Fibroblast of skin of right quadriceps (primary cell): Measurements from ENCODE around the gene DMRT2.

ENCODE experiments used
- DNase-seq: peaks from one replicate; pipeline ENCODE4 v3.0.0-alpha.2; 2013

The DMRT2 gene

DNA sequence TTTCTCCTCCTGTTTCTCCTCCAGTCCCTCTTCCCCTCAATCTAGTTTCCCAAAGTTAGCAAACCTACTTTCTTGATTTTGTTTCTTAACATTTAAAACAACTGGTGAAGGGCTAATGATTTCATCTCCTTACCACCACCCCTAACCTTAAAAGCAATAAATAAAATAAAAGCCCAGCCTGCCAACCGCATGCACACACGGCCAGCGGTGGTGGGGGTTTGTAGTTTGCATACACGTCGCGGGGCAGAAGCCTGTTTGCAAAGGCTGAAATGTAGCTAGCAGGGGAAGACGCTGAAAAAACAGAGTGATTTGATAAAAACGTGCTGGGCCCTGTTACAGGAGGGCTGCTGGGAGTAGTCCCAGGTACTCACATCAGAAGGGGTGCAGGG lies 1.9 kb upstream of the DMRT2 start:
- no peak for DNase-seq

DNA sequence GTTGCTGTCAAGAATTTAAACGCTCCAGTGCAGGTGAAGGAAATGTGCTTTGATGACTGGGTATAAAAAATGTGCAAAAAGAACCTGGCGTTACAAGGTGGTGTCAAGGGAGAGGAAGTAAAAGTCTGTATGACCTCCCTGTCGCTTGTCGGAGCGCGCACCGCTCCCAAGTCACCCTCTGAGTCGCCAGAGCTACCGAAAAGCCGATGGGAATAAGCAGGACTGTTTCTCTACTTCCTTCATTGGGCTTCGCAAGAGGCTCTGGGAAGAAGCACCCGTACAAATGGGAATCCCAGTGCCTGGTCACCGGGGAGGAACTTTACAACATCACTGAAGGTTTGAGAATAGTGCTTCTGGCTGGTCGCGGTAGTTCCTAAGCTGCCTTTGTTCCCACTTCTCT lies 1.3 kb upstream of the DMRT2 start:
- no peak for DNase-seq

DNA sequence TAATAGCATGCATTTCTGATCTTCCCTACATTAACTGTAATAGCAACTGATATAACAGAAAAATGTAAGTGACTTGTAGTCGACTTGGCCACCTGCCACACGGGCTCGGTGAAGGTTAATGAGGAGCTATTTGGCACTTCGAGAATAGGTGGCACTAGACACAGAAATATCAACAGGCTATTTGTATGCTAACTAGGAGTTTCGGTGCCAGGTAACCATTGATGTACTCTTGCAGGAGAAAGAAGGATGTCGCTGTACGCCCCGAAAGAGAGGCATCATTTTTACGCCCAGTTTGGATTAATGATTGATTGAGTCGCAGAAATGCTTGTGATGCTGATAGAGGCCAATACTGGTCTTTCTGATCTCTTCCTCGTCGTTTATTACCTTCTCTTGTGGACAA lies 516 bp upstream of the DMRT2 start:
- no peak for DNase-seq

DNA sequence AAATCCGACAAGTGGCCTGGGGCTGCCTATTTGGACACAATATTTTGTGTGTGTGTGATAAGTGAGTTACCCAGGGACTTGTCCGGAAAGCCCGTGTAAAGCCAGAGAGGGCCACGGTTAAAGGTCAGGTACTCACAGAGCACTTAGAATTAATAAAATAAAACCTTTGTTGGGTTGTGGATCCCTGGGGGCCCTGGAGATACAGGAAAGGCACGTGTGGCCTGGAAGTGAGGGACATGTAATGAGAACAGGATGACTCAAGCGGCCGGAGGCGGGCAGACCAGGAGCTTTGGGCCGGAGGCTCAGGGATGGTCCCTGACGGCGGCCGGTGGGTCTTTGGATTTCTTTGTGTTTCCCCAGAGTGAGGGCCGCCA lies 1.0 kb downstream of the DMRT2 start:
- DNase-seq, result no peak

DNA sequence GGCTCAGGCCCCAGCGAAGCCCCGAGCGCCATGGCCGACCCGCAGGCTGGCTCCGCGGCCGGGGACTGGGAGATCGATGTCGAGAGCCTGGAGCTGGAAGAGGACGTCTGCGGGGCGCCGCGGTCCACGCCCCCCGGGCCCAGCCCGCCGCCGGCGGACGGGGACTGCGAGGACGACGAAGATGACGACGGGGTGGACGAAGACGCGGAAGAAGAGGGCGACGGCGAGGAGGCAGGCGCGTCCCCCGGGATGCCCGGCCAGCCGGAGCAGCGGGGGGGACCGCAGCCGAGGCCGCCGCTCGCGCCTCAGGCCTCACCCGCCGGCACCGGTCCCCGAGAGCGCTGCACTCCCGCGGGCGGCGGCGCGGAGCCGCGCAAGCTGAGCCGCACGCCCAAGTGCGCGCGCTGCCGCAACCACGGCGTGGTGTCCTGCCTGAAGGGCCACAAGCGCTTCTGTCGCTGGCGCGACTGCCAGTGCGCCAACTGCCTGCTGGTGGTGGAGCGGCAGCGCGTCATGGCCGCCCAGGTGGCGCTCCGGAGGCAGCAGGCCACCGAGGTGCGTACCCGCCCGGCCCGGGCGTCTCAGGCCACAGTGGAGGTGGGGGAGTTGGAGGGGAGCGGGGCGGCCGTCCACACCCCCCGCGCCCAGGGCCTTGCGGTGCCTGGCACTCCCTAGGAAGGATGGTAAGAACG lies 1.6 kb downstream of the DMRT2 start:
- DNase-seq, result peak; percentile 20

DNA sequence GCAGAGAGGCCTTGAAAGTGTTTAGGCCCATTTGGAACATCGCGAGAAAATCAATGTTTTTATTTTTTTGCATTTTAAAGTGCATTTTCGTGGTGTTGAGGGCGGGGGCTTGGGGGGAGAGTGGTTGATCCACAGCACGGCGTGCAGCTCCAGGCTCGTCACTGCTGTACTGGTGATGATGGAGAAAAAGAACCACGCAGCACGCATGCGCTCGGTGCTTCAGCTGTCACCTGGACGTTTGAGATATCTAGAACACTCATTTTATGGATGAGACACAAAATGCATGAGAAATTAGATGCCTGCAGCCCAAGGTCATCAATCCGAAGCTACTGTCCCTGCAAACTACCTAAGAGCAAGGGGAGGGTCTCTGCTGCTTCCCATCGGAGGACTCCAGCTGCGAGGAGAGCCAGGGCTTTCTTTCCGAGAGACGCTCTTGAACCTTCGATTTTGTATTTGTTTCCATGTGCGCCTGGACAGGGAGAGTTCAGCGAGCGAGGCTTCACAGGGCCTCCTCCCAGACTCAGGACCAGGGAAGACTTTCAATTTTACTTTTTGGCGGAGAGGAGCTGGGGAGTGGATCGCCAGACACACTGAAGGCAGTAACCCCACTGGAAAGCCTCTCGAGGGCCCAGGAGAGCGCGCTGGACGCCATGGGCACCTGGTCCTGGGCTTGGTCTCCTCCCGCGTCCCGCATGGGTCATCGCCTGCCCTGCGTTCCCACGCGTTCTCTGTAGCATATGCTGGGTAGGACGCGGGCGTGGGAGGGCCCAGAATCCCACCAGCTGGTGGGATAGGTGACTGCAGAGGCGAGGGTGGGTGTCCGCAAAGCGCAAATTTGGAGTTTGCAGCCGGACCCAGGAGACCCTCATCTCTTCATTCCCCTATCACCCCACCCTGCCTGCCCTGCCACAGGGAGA lies 2.5 kb downstream of the DMRT2 start:
- DNase-seq, result no peak

DNA sequence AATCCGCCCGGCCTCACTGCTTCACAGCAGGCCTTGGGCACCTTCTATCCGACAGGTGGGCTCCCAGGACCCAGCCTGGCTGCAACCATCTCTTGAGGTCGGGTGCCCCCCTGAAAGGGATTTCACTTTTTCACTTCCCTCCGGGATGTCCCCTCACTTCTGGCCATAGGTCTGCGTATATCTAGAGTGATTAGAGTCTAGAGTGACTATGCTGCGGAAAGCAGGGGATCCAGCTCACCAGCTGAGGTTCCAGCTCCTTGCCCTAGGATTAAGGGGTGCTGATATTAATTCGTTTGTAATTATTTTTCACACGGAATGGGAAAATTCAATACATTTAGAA lies 3.1 kb downstream of the DMRT2 start:
- no peak for DNase-seq

DNA sequence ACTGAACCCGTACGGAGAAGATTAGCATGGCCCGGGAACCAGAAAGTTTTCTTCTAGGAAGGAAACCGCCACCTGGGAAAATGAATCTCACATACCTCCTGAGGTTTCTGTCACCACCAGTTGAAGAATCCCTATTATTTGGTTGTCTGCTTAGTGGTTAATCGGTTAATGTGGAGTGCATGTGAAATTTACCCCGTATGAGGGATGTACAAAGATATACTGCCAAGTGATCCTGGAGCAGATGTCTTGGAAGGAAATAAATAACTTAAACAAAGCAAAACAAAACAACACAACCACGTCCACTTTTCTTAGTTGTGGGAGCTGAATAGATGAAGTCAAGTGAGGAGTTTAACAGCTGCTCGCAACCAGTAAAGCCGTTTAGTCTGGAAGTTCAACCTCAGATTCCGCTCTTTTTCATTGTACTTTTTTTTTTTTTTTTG lies 3.8 kb downstream of the DMRT2 start:
- no peak for DNase-seq

DNA sequence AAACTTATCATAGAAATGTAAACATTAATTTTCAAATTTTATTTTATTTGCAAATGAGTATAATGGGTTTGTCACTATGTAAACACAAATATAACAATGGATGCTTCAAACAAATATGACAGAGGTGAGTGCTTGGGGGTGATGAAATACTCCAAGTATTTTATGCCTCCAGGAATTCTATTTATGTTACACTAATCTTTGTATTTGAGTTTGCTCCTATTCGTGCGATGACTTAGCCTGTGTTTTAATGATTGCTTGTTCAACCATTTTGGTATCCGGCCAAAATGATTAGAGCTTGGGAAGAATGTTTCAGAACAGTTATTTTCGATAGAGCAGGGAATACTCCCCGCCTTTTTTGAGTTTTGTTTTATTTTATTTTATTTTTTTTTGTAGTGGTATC lies 5.0 kb downstream of the DMRT2 start:
- DNase-seq, result peak; percentile 10

DNA sequence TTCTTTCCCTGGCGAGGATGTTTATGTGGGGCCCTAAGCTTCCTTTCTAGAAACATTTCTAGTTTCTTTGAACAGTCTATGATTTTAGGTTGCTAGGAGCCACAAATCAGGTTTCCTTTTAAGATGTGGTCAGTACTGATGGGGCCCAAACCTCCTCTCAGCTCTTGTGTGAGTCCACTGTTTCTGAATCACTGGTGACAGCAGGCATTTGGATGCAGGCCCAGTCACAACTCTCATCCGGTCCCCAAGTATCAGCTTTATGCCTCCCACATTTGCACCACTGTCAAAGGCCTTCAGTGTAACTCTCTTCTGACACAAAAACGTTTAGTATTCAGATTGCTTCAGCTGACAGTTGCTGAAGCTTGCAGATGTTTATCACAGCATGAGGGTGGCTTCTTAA lies 7.8 kb downstream of the DMRT2 start:
- DNase-seq, result no peak

DNA sequence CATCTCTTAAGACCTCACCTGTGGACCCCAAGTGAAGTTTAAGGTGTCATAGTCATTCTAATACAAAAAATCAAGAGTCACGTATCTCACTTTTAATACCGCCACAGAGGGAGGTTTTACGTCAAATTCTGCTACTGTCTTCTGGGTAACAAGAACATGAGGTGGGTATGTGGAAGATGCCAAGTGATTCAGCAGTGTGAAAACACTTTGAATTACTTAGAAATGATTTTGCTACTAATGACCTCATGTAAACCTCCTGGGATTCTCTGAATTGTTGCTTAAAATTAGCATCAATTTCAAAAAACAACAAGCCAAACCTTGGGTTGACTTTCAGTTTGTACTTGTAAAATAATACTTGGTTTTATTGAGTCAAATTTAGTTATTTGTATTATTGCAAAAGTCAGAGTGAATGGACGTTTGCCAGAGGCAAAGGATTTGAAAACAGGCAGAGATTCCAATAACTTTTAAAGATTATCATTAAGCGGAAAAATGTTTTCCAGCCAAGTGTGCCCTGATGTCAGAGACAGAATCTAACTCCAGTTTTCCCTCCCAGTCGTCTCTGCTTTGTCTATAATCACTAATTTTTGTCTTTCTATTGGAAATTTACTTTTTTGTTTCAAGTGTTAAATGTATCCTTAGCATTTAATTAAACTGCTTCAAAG lies 8.8 kb downstream of the DMRT2 start:
- DNase-seq, result no peak

DNA sequence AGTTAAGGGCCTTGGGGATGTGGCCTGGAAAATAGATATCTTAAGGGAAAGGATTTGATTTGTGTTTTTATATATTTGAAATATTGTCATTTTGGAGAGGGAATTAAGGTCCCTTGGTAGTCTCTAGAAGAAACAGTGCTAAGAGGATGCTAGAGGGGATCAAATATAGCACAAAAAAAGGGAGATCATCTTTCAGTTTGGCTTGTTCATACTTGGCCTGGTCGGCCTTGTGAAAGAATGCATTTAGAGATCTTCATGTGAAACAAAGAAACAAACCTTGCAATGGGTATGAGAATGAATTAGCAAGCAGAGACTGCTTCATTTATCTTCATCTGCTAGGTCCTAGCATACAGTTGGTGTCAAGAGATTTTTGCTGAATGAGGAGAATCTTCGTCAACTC lies 15.0 kb downstream of the DMRT2 start:
- no peak for DNase-seq

DNA sequence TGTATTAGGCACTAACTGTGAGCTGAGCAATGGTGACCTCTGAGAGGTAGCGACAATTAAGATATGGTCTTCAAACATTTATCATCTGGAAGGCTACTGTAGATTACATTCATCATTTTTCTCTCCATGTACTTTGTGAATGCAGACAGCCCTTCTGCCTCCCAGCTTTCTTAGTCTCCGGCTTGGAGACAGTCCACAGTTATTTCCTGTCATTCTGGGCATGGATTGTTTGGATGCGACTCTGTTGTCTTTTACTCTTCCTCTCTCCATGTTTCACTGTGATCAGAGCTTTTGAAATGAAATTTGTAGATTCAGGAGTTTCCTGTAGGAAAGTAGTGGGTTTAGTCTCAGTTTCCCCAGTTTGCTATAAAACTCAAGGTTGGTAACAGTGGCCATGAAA lies 20.5 kb downstream of the DMRT2 start:
- DNase-seq, result no peak

DNA sequence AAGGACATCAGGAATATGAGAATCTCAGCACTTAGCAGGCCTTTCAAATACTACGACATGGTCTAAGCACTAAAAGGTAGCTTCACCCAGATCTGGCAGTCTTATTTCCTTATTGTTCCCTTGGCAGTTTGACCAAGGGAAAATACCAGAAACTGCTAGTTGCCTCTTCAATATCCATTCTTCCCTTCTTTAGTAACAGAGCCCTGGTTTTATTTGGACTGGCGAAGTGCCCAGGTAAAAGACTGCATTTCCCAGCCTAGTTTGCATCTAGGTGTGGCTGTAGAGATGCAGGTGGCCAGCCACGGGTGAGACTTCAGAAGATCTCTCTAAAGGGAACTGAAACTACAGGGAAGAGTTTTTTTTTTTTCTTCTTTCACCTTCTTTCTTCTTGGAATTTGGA lies 21.6 kb downstream of the DMRT2 start:
- no peak for DNase-seq

DNA sequence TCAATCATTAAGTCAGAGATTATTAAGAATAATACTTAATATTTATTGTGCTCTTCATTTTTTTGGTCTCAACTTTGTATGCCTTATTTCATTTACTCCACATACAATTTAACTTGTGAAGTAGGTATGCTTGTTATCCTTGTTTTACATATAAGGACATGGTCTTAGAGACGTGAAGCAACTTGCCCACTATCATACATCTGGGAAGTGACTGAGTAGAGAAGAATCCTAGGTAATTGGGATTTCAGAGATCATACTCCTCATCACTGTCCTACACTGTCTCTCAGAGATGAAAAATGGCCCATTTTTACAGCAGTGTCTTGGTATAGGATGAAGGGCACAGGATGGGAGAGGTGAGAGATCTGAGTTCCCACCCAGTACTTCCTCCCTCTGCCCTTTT lies 23.3 kb downstream of the DMRT2 start:
- DNase-seq, result no peak

DNA sequence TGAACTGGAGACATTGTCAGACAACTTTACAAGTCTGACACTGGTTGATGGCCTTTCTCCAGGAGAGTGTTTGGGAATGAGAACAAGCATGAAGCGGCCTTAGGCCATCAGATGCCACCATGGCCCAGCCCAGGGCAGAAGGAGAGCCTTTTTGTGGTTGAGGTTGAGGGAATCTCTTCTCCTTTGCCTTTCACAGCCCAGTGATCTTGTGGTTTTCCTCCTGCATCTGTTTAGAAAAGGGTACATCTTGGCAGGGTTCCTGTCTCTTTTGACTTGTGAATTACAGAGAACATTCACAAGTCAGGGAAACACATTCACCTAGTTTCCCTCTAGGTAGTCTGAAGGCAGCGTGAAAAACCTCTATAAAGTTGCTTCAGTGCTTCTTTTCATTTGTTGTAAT lies 27.5 kb downstream of the DMRT2 start:
- DNase-seq, result no peak

DNA sequence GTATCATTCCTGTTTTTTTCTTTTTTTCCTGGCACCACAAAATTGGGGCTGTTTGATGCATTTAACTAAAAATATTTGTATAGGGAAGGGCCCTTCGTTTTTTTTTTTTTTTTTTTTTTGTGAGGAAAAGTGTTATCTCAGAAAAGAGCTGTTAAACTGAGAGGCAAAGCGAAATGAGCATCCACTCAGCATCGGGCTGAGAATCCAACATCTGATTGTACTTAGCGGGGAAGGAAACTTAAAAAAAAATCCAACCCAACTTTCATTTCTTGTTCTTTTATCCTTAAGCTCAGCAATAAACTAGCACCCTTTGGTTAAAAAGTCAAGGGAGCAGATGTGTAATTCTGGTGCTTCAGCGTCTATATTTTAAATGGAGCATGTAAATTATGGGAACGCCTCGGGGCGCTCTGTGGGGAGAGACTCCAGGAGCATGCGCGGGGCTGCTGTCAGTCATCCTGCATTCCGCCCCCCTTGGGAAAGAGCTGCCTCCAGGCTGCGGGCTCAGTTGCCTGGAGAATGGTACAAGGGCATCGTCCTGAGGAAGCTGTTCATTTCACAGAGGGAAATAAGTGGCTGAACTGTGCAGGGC lies 33.3 kb downstream of the DMRT2 start:
- peak; percentile 23 for DNase-seq

DNA sequence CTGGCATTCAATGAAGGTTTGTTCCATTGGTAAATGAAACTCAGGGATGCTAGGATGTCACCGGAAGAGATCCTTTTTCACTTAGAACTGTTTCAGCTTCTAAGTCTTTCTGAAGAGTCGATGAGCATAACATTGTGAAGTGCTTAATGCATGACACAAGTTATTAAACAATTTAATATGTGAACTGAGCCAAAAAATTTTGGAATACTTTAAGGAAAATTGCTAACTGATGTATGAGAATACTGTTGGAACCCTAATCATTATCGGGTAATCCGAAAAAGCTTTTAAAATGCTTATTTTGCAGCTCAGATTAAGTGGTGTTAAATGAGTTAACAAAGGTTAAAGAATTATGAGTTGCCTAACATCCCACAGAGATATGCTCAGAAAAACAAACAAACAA lies 34.9 kb downstream of the DMRT2 start:
- DNase-seq, result no peak

DNA sequence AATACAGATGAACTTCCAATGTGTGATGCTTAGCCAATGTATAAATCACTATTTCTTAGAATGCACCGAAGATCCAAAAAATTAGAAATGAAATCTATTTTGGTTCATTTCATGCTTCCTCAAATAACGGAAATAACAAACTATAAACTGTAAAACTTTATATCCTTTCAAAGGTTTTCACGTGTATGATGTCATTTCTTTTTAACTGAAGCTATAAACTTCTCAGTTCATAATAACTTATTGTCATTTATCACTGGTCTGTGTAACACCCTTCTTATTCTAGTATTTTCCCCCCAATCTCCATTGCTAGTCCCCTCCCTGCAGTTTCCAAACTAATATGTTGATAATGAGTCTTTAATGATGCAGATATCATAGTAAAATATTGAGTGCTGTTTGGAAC lies 36.4 kb downstream of the DMRT2 start:
- no peak for DNase-seq

DNA sequence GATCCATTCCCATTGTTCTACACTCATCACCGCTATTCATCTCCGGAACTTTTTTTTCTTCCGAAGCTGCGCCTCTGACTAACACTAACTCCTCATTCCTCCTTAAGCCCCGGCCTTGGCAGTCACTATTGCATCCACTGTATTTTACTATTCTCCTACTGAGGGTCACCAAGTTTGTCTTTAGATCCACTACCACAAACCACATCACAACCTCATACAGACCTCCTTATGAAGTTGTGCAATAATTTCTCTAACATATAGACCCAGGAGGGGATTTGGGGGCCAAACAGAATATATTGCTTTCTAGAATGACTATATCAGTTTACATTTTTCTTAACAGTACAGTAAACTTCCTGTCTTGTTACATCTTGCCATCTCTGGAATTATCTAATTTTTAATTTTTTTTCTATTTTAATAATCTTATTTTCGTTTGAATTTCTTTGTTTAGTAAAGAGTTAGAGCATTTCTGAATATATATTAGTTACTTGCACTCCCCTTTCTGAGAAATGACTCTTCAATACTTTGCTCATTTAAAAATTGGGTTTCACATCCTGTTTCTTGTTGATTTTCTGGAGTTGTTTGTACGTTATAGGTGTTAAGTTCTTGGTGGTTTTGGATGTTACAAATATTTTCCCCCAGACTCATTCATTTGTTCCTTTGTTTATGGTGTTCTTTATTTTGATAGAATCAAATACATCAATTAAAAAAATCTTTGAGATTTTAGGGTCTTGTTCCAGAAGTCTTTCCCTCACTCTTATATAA lies 37.1 kb downstream of the DMRT2 start:
- DNase-seq, result no peak

DNA sequence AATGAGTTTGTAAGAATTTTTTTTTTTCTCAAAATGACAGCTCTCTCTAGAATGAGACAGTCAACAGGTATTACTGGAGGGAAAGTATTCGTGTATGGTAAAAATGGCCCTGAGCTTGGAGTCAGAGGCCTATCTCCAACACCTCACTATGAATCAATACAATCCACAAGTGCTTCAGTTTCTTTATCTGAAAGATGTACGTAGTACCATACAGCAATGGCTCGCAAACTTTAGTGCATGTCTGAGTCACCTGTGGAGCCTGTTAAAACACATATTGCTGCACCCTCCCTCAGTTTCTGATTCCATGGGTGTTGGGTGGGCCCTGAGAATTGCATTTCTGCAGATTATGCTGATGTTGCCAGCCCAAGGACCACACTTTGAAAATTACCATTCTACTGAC lies 44.6 kb downstream of the DMRT2 start:
- no peak for DNase-seq

DNA sequence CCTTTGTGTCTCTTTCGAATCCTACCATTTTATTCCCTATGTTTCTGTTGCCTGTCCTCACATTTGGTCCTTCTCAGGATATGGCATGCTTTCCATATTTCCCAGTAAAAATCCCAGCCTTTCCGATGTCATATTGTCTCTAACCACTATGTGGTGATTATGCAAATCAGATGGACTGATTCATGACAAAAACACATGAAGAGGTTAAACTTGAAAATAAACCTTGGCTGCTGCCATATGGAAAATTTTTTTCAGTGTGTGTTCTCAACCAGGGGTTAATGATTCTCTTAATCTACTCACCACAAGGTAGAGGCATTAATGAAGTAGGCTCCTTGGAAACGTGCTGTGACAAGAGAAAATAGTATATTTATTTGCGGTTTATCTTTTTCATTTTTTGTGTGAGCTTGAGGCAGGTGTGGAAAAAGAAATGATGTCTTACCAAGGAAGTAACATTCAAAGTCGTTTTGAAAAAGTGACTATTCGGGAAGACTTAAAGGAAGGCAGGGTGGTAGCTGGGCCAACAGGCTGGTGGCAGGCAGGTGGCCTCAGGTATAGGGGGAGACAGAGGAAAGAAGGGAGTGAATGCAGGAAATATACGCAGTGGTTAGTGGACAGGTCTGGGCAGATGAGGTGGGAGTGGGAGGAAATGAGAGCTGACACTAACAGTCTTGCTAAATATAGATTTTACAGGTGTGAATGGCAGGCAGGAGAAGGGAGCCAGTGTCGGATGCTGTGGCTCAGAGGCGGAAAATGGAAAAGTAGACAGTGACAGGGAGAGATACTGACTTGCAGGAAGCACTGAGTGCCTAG lies 46.2 kb downstream of the DMRT2 start:
- DNase-seq, result no peak
